Dermis lymphatic vessel endothelial cell (primary cell): ENCODE data around the gene MLLT1. TPM values are rescaled to one million over a fixed set of nuclear protein-coding genes. Genes with fewer than 3 reads are reported as not detected.

Experiments used
- total RNA-seq: library from RNA; depleted of rRNA; stranded (reverse); fragments of >200 nt; gene quantifications from 2 replicates; pipeline ENCODE4 v1.2.1, GENCODE V29; 2014

The MLLT1 gene
- total RNA-seq = 5.5 and 5.8 TPM in 2 replicates

GRCh38 chr19:6279931-6280591 lies at the start of gene MLLT1:
Gene MLLT1, minus strand, starts transcription at chr19:6279975. Its CDS starts 191 bp downstream, at chr19:6279784.

Other genes starting within 250 kb of the MLLT1 start
- 1.8 and 2.4 TPM in 2 replicates for gene RFX2, start 169.5 kb downstream of the MLLT1 start, total RNA-seq
- gene ACSBG2, start 144.3 kb downstream of the MLLT1 start, total RNA-seq = not detected in 2 replicates
- not detected in 2 replicates for gene ACER1, start 53.6 kb upstream of the MLLT1 start, total RNA-seq
- gene CLPP, start 81.6 kb upstream of the MLLT1 start, total RNA-seq = 29.0 and 43.2 TPM in 2 replicates
- gene ALKBH7, start 92.8 kb upstream of the MLLT1 start, total RNA-seq = 27.1 and 53.9 TPM in 2 replicates
- gene PSPN, start 96.0 kb upstream of the MLLT1 start, total RNA-seq = 0.86 and 1.2 TPM in 2 replicates
- 40.5 and 54.6 TPM in 2 replicates for gene GTF2F1, start 113.2 kb upstream of the MLLT1 start, total RNA-seq
- gene KHSRP, start 144.8 kb upstream of the MLLT1 start, total RNA-seq = 72.6 and 93.3 TPM in 2 replicates
- not detected in 2 replicates for gene SLC25A41, start 153.8 kb upstream of the MLLT1 start, total RNA-seq
- 12.0 and 14.0 TPM in 2 replicates for gene SLC25A23, start 179.8 kb upstream of the MLLT1 start, total RNA-seq
- gene CRB3, start 184.3 kb upstream of the MLLT1 start, total RNA-seq = not detected in 2 replicates
- not detected in 2 replicates for gene DENND1C, start 201.8 kb upstream of the MLLT1 start, total RNA-seq
- gene TUBB4A, start 222.3 kb upstream of the MLLT1 start, total RNA-seq = not detected in 2 replicates